ENCODE results near the gene MAPK9. TPM values are rescaled to one million over a fixed set of nuclear protein-coding genes. Genes with fewer than 3 reads are reported as not detected.

MAPK9 gene
- total RNA-seq, 1 donor from 2014 or later = 47.4 TPM

DNA sequence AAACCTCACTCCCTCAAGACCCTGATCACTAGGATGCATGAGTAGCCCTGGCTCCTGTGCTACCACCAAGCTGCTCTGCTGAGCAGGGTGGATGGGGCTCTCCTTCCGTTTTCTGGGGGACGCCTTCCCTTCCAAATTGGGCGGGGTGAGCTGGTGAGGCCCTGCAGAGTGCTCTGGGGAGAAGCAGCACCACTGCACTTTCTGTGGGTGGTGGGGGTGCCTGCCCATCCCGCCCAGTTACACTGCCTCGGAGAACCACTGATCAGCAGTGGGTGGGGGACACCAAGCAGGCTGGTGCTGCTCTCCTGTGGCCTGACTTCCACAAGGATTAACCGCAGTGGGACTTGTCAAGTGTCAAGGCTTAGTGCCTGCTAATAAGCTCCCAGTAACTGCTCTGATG, 42.3 kb upstream of the MAPK9 start:
- no peak overlapping the region for H3K4me3 Mint-ChIP-seq (ENCODE audit: unreplicated experiment)
- no peaks in the 10 kb centered on the region for H3K36me3 Mint-ChIP-seq (ENCODE audit: unreplicated experiment)
- peaks cover 6% of the 10 kb centered on the region for H3K27me3 Mint-ChIP-seq (ENCODE audit: unreplicated experiment)
- TF ChIP-seq, protein P1, sequence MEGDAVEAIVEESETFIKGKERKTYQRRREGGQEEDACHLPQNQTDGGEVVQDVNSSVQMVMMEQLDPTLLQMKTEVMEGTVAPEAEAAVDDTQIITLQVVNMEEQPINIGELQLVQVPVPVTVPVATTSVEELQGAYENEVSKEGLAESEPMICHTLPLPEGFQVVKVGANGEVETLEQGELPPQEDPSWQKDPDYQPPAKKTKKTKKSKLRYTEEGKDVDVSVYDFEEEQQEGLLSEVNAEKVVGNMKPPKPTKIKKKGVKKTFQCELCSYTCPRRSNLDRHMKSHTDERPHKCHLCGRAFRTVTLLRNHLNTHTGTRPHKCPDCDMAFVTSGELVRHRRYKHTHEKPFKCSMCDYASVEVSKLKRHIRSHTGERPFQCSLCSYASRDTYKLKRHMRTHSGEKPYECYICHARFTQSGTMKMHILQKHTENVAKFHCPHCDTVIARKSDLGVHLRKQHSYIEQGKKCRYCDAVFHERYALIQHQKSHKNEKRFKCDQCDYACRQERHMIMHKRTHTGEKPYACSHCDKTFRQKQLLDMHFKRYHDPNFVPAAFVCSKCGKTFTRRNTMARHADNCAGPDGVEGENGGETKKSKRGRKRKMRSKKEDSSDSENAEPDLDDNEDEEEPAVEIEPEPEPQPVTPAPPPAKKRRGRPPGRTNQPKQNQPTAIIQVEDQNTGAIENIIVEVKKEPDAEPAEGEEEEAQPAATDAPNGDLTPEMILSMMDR (IDR thresholded peaks at IDR 0.05; ENCODE audit: partially characterized antibody, unreplicated experiment) = no peak
- no peaks in the 10 kb centered on the region for H3K9me3 Mint-ChIP-seq (ENCODE audit: unreplicated experiment)
- peaks cover 2% of the 10 kb centered on the region for H3K4me1 Mint-ChIP-seq (ENCODE audit: low read depth, unreplicated experiment)
- no peak overlapping the region for H3K27ac Mint-ChIP-seq (ENCODE audit: unreplicated experiment)
- DNase-seq = no peak

DNA sequence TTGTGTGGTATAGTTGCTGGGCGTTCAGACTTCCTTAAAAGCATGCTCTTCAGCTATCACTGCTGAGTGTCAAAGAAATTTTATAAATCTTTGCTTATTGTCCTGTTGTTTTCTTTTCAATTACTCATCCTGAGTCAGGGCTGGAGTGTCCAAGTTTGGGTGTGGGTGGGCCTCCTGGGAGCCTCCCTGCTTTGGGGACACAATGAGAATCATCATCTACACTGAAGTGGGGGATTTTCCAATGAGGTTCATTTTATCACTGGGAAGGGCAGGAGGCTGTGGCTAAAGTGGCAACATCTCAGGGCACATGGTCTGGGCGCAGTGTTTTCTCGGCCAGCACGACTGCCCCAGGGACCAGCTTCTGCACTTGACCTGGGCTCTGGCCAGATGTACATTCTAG, 41.8 kb upstream of the MAPK9 start:
- no peak for DNase-seq
- Mint-ChIP-seq H3K27me3 (ENCODE audit: unreplicated experiment) (peaks cover 6% of the 10 kb centered on the region), H3K27ac (ENCODE audit: unreplicated experiment) (no peak overlapping the region), H3K4me3 (ENCODE audit: unreplicated experiment) (no peak overlapping the region), H3K4me1 (ENCODE audit: low read depth, unreplicated experiment) (peaks cover 2% of the 10 kb centered on the region), H3K36me3 (ENCODE audit: unreplicated experiment) (no peaks in the 10 kb centered on the region), H3K9me3 (ENCODE audit: unreplicated experiment) (no peaks in the 10 kb centered on the region)
- TF ChIP-seq, protein P1 (IDR thresholded peaks at IDR 0.05; ENCODE audit: partially characterized antibody, unreplicated experiment) = no peak

DNA sequence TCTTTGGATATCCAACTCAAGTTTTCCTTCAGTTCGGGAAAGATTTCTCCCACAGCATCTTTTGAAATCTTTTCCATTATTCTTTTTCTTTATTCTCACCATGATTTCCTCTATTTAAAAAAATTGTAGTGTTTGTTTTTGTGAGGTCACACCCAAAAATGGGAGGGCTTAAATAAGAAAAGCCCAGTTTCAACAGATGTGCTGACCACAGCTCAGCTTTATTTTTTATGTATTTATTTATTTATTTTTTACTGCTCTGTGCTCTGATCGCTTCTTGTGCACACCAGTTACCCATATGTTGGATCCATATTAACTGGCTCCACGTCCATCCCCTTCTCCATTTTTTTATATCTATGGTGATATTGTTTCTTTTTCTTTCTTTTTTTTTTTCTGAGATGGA, 41.0 kb upstream of the MAPK9 start:
- Mint-ChIP-seq H3K27ac (ENCODE audit: unreplicated experiment) (no peak overlapping the region), H3K27me3 (ENCODE audit: unreplicated experiment) (peaks cover 3% of the 10 kb centered on the region), H3K4me1 (ENCODE audit: low read depth, unreplicated experiment) (peaks cover 2% of the 10 kb centered on the region), H3K4me3 (ENCODE audit: unreplicated experiment) (no peak overlapping the region), H3K9me3 (ENCODE audit: unreplicated experiment) (no peaks in the 10 kb centered on the region), H3K36me3 (ENCODE audit: unreplicated experiment) (no peaks in the 10 kb centered on the region)
- TF ChIP-seq, protein P1 (IDR thresholded peaks at IDR 0.05; ENCODE audit: partially characterized antibody, unreplicated experiment) = no peak
- DNase-seq = no peak

- no peak for DNase-seq
- TF ChIP-seq, protein P1 (IDR thresholded peaks at IDR 0.05; ENCODE audit: partially characterized antibody, unreplicated experiment) = no peak
- Mint-ChIP-seq H3K27me3 (ENCODE audit: unreplicated experiment) (peaks cover 3% of the 10 kb centered on the region), H3K36me3 (ENCODE audit: unreplicated experiment) (no peaks in the 10 kb centered on the region), H3K27ac (ENCODE audit: unreplicated experiment) (no peak overlapping the region), H3K4me1 (ENCODE audit: low read depth, unreplicated experiment) (peaks cover 5% of the 10 kb centered on the region), H3K4me3 (ENCODE audit: unreplicated experiment) (no peak overlapping the region), H3K9me3 (ENCODE audit: unreplicated experiment) (no peaks in the 10 kb centered on the region)
Measured at GRCh38 chr5:180332051-180332517, 40.2 kb upstream of the MAPK9 start.

GRCh38 chr5:180331647-180331950, 39.7 kb upstream of the MAPK9 start:
- TF ChIP-seq, protein P1 (IDR thresholded peaks at IDR 0.05; ENCODE audit: partially characterized antibody, unreplicated experiment) = no peak
- Mint-ChIP-seq H3K4me1 (ENCODE audit: low read depth, unreplicated experiment) (peaks cover 3% of the 10 kb centered on the region), H3K4me3 (ENCODE audit: unreplicated experiment) (no peak overlapping the region), H3K27me3 (ENCODE audit: unreplicated experiment) (peaks cover 3% of the 10 kb centered on the region), H3K36me3 (ENCODE audit: unreplicated experiment) (no peaks in the 10 kb centered on the region), H3K27ac (ENCODE audit: unreplicated experiment) (no peak overlapping the region), H3K9me3 (ENCODE audit: unreplicated experiment) (no peaks in the 10 kb centered on the region)
- no peak for DNase-seq
